HG03095 (cell line): ENCODE measurements around the gene ZNHIT2.
"Not testable (repeated sequence)": the region's sequence is repeated elsewhere in the genome, so short reads cannot be mapped to it uniquely, and the experiment has no call there.

Experiments
- ATAC-seq: cut with Tn5 transposase; IDR thresholded peaks from one replicate; pipeline ENCODE4 v1.9.1; 2021; ENCODE audit warnings: moderate library complexity; ENCODE audit not compliant: unreplicated experiment

Gene ZNHIT2

DNA sequence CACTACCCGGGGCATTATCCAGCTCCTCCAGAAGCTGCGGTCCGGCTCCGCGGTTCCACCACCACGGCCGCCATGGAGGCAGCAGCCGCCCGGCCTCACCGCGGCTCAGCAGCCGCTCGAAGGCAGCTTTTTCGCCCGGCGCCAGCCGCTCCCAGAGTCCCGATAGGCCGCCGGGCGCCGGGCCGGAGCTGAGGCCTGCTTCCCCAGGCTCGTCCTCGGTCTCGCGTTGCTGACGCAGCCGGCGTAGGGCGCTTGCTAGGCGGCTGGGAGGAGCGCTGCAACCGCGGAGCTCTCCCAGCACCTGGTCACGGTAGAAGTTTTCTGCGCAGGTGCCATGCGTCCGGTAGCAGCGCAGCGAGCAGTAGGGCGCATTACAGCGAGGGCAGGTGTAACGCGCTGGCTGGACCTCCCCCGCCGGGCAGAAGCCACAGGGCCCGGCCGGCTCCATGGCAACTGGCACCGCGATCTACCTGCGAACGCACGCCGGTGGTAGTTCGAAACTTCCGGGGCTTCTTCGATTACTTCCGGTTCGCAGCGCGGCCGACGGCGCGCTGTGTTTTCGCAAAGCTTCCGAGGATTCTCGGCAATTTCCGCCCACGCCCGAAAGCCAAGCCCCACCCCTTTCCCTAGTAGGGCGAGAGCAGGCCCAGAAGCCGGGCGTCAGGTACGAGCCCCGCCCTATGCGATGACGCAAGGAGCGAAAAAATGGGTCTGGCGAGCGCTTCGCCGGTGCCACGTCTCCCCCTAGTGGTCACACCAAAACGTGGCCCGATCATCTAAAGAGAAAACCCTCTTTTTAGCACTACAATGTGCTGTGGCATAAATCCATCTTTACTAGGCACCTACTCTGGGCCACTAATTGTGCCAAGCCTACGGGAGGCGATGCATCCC, at the start of gene ZNHIT2:
ZNHIT2 (minus strand) TSS at position 496 of the 891 bp plus-strand sequence; CDS start at position 448, 48 bp downstream.
- peak; percentile 46 for ATAC-seq

DNA sequence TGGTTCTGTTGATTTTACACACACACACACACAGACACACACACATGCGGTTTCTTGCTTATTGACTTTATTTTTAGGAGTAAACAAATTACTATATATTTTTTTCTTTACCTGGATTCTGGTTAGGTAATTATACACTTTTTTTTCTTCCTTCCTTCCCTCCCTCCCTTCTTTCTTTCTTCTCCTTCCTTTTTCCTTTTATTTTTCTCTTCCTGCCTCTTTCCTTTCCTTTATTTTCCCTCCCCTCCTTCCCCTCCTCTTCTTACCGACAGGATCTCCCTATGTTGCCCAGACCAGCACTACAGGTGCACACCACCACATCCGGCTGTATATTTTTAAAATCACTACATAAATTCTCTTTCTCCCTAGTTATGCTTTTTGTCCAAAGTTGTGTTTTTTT, 49.4 kb upstream of the ZNHIT2 start:
- no peak for ATAC-seq

GRCh38 chr11:65165410-65166317, 48.2 kb upstream of the ZNHIT2 start:
- no peak for ATAC-seq

GRCh38 chr11:65163684-65164083, 46.2 kb upstream of the ZNHIT2 start:
- ATAC-seq = no peak

DNA sequence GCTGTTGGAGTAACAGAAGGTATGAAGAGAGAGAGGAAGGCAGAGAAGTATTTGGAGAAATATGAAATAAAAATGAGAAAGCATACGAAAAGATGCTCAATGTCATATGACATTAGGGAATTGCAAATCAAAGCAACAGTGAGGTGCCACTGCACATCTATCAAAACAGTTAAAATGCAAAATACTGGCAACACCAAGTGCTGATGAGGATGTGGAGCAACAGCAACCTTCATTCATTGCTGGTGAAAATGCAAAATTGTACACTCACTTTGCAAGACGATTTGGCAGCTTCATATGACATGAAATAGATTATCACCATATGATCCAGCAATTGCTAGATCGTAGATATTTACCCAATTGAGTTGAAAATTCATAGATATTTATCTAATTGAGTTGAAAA, 43.1 kb upstream of the ZNHIT2 start:
- no peak for ATAC-seq

- peak; percentile 59 for ATAC-seq
Measured at GRCh38 chr11:65159012-65159411, 41.5 kb upstream of the ZNHIT2 start.

DNA sequence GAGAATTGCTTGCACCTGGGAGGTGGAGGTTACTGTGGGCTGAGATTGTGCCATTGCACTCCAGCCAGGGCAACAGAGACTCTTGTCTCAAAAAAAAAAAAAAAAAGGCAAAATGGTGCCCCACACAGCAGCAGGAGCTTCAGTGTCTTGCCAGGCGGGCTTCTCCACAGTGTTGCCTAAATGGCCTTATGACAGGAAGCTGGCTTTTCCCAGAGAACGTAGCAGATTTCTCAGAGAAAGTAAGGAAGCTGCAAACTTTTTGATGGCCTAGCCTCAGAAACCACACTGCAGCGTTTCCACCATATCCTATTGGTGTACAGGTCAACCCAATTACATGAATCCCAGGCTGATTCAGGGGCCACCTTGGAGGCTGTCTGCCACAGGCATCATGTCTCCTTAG, 39.8 kb upstream of the ZNHIT2 start:
- no peak for ATAC-seq

GRCh38 chr11:65156926-65157325, 39.4 kb upstream of the ZNHIT2 start:
- ATAC-seq = no peak

GRCh38 chr11:65156256-65156655, 38.8 kb upstream of the ZNHIT2 start:
- ATAC-seq = no peak

- no peak for ATAC-seq
Measured at GRCh38 chr11:65152122-65152521, 34.6 kb upstream of the ZNHIT2 start.

- no peak for ATAC-seq
Measured at GRCh38 chr11:65151331-65151899, 33.9 kb upstream of the ZNHIT2 start.

DNA sequence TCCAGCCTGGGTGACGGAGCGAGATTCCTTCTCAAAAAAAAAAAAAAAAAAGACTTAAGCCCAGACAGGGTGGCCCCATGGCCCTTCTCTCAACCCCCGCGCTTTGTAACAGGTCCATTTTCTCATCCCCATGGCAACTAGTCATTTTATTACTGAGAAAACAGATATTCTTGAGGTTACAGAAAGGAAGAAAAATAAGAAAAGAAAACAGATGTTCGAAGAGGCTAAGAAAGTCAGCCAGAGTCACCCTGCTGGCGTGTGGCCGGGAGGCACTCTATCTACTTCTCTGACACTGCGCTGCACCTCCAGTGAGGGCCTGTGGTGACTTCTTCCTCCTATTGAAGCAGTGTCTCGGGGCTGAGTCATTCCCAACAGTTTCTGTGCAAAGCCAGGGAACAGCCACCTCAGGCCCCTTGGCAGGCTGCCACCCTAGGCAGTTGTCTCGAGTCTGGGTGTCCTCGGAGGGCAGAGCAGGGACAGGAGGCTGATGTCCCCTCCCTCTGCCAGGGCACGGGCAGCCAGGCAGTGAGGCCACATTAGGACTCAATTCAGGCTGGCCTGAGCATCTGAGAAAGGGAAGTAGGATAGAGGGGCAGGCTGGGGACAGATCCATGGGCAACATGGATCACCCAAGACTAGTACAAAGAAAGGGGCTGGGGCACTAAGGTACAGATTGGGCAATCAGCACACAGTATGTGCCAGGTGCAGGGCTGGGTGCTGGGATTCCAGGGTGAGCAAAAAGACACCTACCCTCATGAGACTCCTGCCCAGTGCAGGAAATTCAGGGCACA, 33.2 kb upstream of the ZNHIT2 start:
- ATAC-seq = no peak

GRCh38 chr11:65150131-65150508, 32.6 kb upstream of the ZNHIT2 start:
- ATAC-seq = not testable (repeated sequence)

DNA sequence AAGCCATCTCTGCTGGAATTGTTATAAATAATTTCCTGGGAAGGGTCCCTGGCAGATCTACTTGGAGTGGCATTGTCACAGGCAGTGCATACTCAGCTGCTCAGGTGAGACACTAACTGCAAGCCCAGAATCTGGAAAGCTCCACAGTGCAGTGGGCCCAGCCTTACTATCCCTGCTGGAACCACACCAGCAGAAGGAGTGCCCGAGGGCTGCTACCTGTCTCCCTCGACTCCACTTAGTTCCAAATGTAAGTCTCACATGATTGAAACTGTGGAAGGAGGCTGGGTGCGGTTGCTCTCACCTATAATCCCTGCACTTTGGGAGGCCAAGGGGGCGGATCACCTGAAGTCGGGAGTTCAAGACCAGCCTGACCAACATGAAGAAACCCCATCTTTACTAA, 31.2 kb upstream of the ZNHIT2 start:
- ATAC-seq = no peak

DNA sequence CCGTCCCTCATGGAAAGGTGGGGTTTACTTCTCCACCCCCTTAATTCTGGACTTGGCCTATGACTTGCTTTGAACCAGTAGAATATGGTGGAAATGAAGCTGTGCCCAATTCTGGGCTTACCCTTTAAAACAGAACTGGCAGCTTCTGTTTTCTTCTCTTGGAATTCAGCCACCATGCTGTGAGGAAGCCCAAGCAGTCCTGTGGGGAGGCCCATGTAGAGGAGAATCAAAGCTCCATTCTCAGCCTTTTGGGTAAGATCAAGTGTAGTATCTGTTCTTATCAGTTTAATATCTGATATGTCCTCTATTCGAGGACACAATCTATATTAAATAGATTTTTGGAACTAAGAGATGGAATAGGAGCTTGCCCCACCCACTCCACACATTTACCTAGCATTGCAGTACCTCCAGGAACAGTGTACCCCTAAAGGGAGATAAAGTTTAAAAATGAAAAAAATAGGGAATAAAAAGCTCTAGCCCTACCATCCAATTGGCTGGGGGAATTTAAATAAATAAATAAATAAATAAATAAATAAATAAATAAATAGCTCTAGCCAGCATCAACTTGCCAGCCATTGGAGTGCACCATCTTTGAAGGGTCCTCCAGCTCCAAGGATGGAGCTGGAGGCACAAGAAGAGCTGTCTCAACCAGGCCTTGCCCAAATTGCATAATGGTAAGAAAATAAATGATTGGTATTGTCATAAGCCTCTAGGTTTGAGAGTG, 30.0 kb upstream of the ZNHIT2 start:
- ATAC-seq = no peak

GRCh38 chr11:65141896-65142494, 24.5 kb upstream of the ZNHIT2 start:
- ATAC-seq = no peak

GRCh38 chr11:65136515-65137096, 19.1 kb upstream of the ZNHIT2 start:
- no peak for ATAC-seq

GRCh38 chr11:65135633-65136145, 18.2 kb upstream of the ZNHIT2 start:
- no peak for ATAC-seq
